Panc1 (cell line): ENCODE measurements around the gene CHDH.

ENCODE experiments used
- POLR2AphosphoS5 ChIP-seq: IDR thresholded peaks from 2 replicates; pipeline ENCODE4 v1.6.1; 2012; ENCODE audit warnings: mild to moderate bottlenecking, low read depth, low read length, moderate library complexity
- REST ChIP-seq, 2 experiments: IDR thresholded peaks; 2 replicates each; pipeline ENCODE4 v1.6.1; 2011 to 2012; ENCODE audit warnings: low read depth in 2 of 2, control low read depth in 1 of 2, low read length in 1 of 2, mild to moderate bottlenecking in 1 of 2, moderate library complexity in 1 of 2; ENCODE audit not compliant: insufficient read depth in 1 of 2
- SIN3A ChIP-seq: IDR thresholded peaks from 2 replicates; pipeline ENCODE4 v1.6.1; 2012; ENCODE audit warnings: low read depth, mild to moderate bottlenecking, low read length, moderate library complexity, borderline replicate concordance; ENCODE audit not compliant: insufficient read depth
- TCF7L2 ChIP-seq: IDR thresholded peaks from 2 replicates; pipeline ENCODE4 v1.6.1; 2011; ENCODE audit warnings: mild to moderate bottlenecking, low read depth, low read length, inconsistent platforms
- TF ChIP-seq, protein P1 (sequence below): fragments of 450-650 bp; IDR thresholded peaks from 2 replicates; pipeline ENCODE4 v1.5.1; 2017; ENCODE audit warnings: mild to moderate bottlenecking

DNA sequence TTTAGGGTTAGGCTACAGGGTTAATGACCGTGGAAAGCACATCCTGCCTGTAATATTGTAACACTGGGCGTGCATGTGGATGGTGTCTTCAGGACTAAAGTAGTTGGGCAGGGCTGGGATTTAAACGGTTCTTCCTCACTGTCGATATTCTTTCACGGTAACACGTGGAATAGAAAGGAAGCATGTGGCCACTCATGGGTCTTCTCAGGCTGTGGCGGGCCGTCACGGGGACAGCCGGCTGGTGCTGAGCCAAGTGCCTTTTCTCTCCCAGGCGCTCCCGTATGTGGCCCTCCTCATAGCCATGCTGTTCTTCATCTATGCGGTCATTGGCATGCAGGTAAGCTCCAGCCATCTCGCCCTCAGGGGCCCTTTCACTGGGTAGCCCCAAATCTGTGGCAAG, 73.7 kb downstream of the CHDH start:
- TF ChIP-seq, protein P1, sequence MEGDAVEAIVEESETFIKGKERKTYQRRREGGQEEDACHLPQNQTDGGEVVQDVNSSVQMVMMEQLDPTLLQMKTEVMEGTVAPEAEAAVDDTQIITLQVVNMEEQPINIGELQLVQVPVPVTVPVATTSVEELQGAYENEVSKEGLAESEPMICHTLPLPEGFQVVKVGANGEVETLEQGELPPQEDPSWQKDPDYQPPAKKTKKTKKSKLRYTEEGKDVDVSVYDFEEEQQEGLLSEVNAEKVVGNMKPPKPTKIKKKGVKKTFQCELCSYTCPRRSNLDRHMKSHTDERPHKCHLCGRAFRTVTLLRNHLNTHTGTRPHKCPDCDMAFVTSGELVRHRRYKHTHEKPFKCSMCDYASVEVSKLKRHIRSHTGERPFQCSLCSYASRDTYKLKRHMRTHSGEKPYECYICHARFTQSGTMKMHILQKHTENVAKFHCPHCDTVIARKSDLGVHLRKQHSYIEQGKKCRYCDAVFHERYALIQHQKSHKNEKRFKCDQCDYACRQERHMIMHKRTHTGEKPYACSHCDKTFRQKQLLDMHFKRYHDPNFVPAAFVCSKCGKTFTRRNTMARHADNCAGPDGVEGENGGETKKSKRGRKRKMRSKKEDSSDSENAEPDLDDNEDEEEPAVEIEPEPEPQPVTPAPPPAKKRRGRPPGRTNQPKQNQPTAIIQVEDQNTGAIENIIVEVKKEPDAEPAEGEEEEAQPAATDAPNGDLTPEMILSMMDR: no peak
- TF ChIP-seq POLR2AphosphoS5 (no peak), TCF7L2 (no peak), SIN3A (no peak), REST (IDR thresholded peaks at IDR 0.05; ENCODE audit: insufficient read depth in 1 of 2, low read depth in 2 of 2, low read length in 1 of 2) (no peak)
